GM12878 (cell line): ENCODE measurements around the gene IMP3. TPM values are rescaled to one million over a fixed set of nuclear protein-coding genes. Genes with fewer than 3 reads are reported as not detected.

ENCODE experiments used
- ATAC-seq: fragments of 200-7000 bp; cut with Tn5 transposase; 3 replicates; pipeline ENCODE4 v1.9.1; 2020; ENCODE audit warnings: mild to moderate bottlenecking, moderate library complexity
- BruUV-seq: library from RNA; stranded (reverse); fragments of 400-500 nt; replicated peaks from 2 replicates; lab custom pipeline; 2021; lab: Mats Ljungman, UMichigan
- CTCF ChIA-PET: fragments of 300-600 bp; sonication (Branson Sonifier 250); formaldehyde crosslinking; extraction: SDS; loops from one replicate; lab custom pipeline; 2021; ENCODE audit warnings: inconsistent platforms; lab: Yijun Ruan, JAX
- POLR2A ChIA-PET: fragments of 350-600 bp; formaldehyde crosslinking; extraction: SDS; loops from one replicate; lab custom pipeline; 2021; ENCODE audit warnings: inconsistent platforms; lab: Charles Lee
- RAD21 ChIA-PET: fragments of 300-600 bp; sonication (Branson Sonifier 250); formaldehyde crosslinking; loops from one replicate; lab custom pipeline; 2023; ENCODE audit warnings: antibody characterized with exemption; ENCODE audit not compliant: unreplicated experiment; lab: Charles Lee
- SMC1A ChIA-PET: fragments of 300-600 bp; sonication (Branson Sonifier 250); formaldehyde crosslinking; loops from one replicate; lab custom pipeline; 2023; ENCODE audit not compliant: unreplicated experiment, uncharacterized antibody; lab: Charles Lee
- DNase-seq: peaks from one replicate; pipeline ENCODE4 v3.0.0-alpha.2; 2011; ENCODE audit warnings: low read depth, low spot score
- FAIRE-seq: peaks from 3 replicates; lab custom pipeline; 2011; peaks lifted over from hg19 to GRCh38; lab: Jason Lieb, UNC
- H2AFZ ChIP-seq: 2 replicates; pipeline ENCODE4 v1.6.0; 2011; ENCODE audit warnings: low read depth, low read length, control low read depth; ENCODE audit not compliant: control insufficient read depth
- H3K27ac ChIP-seq: 2 replicates; pipeline ENCODE4 v1.5.1; 2011; ENCODE audit warnings: control low read depth; ENCODE audit not compliant: control insufficient read depth, insufficient read depth
- H3K27me3 ChIP-seq, 2 experiments: replicated peaks in 1 of 2; 2 replicates each; pipeline versions ENCODE4 v1.6.0 to v1.6.1; 2011; ENCODE audit warnings: low read length in 1 of 2; ENCODE audit not compliant: control insufficient read depth in 2 of 2, insufficient read depth in 2 of 2
- H3K36me3 ChIP-seq, 2 experiments: 2 replicates each; pipeline ENCODE4 v1.5.1; 2011; ENCODE audit warnings: low read length in 1 of 2; ENCODE audit not compliant: control insufficient read depth in 2 of 2, insufficient read depth in 2 of 2
- H3K4me1 ChIP-seq: 2 replicates; pipeline ENCODE4 v1.6.1; 2011; ENCODE audit warnings: mild to moderate bottlenecking, low read length, moderate library complexity, mixed read lengths; ENCODE audit not compliant: control insufficient read depth, insufficient read depth
- H3K4me2 ChIP-seq: 2 replicates; pipeline ENCODE4 v1.6.0; 2011; ENCODE audit warnings: control low read depth; ENCODE audit not compliant: control insufficient read depth, insufficient read depth
- H3K4me3 ChIP-seq: fragments of 200-600 bp; sonication (generic); 2 replicates; pipeline ENCODE4 v1.5.1; 2016
- H3K79me2 ChIP-seq: 2 replicates; pipeline ENCODE4 v1.6.0; 2011; ENCODE audit warnings: low read length; ENCODE audit not compliant: control insufficient read depth, insufficient read depth
- H3K9ac ChIP-seq: 2 replicates; pipeline ENCODE4 v1.8.0; 2011; ENCODE audit warnings: low read length, control low read depth, mixed read lengths; ENCODE audit not compliant: control insufficient read depth, insufficient read depth
- H3K9me3 ChIP-seq: replicated peaks from 3 replicates; pipeline ENCODE4 v1.5.1; 2011; ENCODE audit warnings: mild to moderate bottlenecking, low read length; ENCODE audit not compliant: control insufficient read depth, insufficient read depth
- H4K20me1 ChIP-seq: 2 replicates; pipeline ENCODE4 v1.6.0; 2011; ENCODE audit not compliant: control insufficient read depth, insufficient read depth
- CTCF ChIP-seq, 3 experiments: IDR thresholded peaks in 2 of 3; conservative IDR thresholded peaks in 1 of 3; 2 replicates each; pipeline ENCODE4 v1.5.1; 2011; ENCODE audit warnings: low read depth in 3 of 3, low read length in 3 of 3, mild to moderate bottlenecking in 3 of 3, control low read depth in 2 of 3, moderate library complexity in 2 of 3, inconsistent platforms in 1 of 3, mixed read lengths in 1 of 3; ENCODE audit not compliant: control insufficient read depth in 2 of 3, insufficient read depth in 1 of 3; ENCODE audit errors: extremely low read depth in 1 of 3
- FOXM1 ChIP-seq: IDR thresholded peaks from 2 replicates; pipeline ENCODE4 v1.6.1; 2012; ENCODE audit warnings: low read depth, mild to moderate bottlenecking, inconsistent platforms, low read length, moderate library complexity
- IKZF2 ChIP-seq, 2 experiments: fragments of 450-650 bp; IDR thresholded peaks; 2 replicates each; pipeline ENCODE4 v1.6.1; 2017; ENCODE audit warnings: mild to moderate bottlenecking in 2 of 2, moderate library complexity in 2 of 2
- IRF5 ChIP-seq: fragments of 450-650 bp; IDR thresholded peaks from 2 replicates; pipeline ENCODE4 v1.6.1; 2017; ENCODE audit warnings: borderline replicate concordance
- JUNB ChIP-seq: IDR thresholded peaks from 2 replicates; pipeline ENCODE4 v1.6.1; 2016; ENCODE audit warnings: antibody characterized with exemption, mild to moderate bottlenecking
- LARP7 ChIP-seq: fragments of 450-650 bp; IDR thresholded peaks from 2 replicates; pipeline ENCODE4 v1.6.1; 2017; ENCODE audit warnings: mild to moderate bottlenecking
- MEF2B ChIP-seq: fragments of 450-650 bp; IDR thresholded peaks from 2 replicates; pipeline ENCODE4 v1.6.1; 2018; ENCODE audit warnings: mild to moderate bottlenecking, moderate library complexity; ENCODE audit not compliant: partially characterized antibody, poor library complexity, severe bottlenecking
- MTA3 ChIP-seq: IDR thresholded peaks from 2 replicates; pipeline ENCODE4 v1.6.1; 2012; ENCODE audit warnings: low read length, inconsistent platforms, borderline replicate concordance
- NFIC ChIP-seq: IDR thresholded peaks from 2 replicates; pipeline ENCODE4 v1.6.1; 2012; ENCODE audit warnings: low read depth, mild to moderate bottlenecking, inconsistent platforms, low read length, moderate library complexity
- RAD21 ChIP-seq: IDR thresholded peaks from 2 replicates; pipeline ENCODE4 v1.6.1; 2011; ENCODE audit warnings: mild to moderate bottlenecking, low read depth, low read length, moderate library complexity; ENCODE audit not compliant: insufficient read depth
- RAD51 ChIP-seq: fragments of 450-650 bp; IDR thresholded peaks from 2 replicates; pipeline ENCODE4 v1.6.1; 2016; ENCODE audit warnings: moderate library complexity, mild to moderate bottlenecking, inconsistent platforms
- SKIL ChIP-seq: fragments of 450-650 bp; IDR thresholded peaks from 2 replicates; pipeline ENCODE4 v1.6.1; 2017; ENCODE audit warnings: mild to moderate bottlenecking, low read depth, inconsistent platforms; ENCODE audit not compliant: poor library complexity, severe bottlenecking
- SMAD1 ChIP-seq: fragments of 450-650 bp; IDR thresholded peaks from 2 replicates; pipeline ENCODE4 v1.6.1; 2018; ENCODE audit warnings: mild to moderate bottlenecking, low read depth; ENCODE audit not compliant: partially characterized antibody
- SMC3 ChIP-seq: IDR thresholded peaks from 2 replicates; pipeline ENCODE4 v1.6.1; 2011; ENCODE audit warnings: low read length, improper control_type of control experiment, borderline replicate concordance
- SPI1 ChIP-seq: IDR thresholded peaks from 2 replicates; pipeline ENCODE4 v1.6.1; 2011; ENCODE audit warnings: low read depth, mild to moderate bottlenecking, low read length, moderate library complexity, borderline replicate concordance; ENCODE audit not compliant: insufficient read depth
- SREBF1 ChIP-seq: IDR thresholded peaks from 2 replicates; pipeline ENCODE4 v1.6.1; 2012; ENCODE audit warnings: mild to moderate bottlenecking, low read length
- ZZZ3 ChIP-seq: IDR thresholded peaks from 2 replicates; pipeline ENCODE4 v1.6.1; 2011; ENCODE audit warnings: low read depth; ENCODE audit not compliant: control insufficient read depth, insufficient read length
- WGBS: methylation state at CpG from one replicate; pipeline ENCODE4 v1.1.6; 2016; ENCODE audit warnings: low lambda C conversion rate; ENCODE audit not compliant: insufficient replicate concordance, insufficient coverage; ENCODE audit errors: missing lambda C conversion rate; 5-methylcytosine and 5-hydroxymethylcytosine counted together
- in situ Hi-C: fragments of 300-500 bp; cut with MboI; formaldehyde crosslinking; loops from 9 replicates; pipeline ENCODE4 v1.14.3; 2018; ENCODE audit warnings: mixed read lengths
- intact Hi-C: fragments of 100-400 bp; cut with micrococcal nuclease; formaldehyde crosslinking; loops from one replicate; pipeline ENCODE4 v1.14.2; 2022; ENCODE audit not compliant: unreplicated experiment
- polyA plus RNA-seq, 11 experiments: library from polyadenylated mRNA; depleted of rRNA in 4 of 11; unstranded in 6 of 11; stranded (reverse) in 5 of 11; fragments of >200 nt; fragmentation: Nextera tagmentation in 4 of 11; fragmentation: Illumina TruSeq in 1 of 11; extraction: Ambion mirVana in 4 of 11; extraction: Trizol in 1 of 11; gene quantifications; 1 replicate in 1 of 11; 2 replicates in 10 of 11; pipeline versions ENCODE4 v1.2.1 to v1.2.3, GENCODE V29; 2011 to 2016; ENCODE audit warnings: inconsistent platforms in 2 of 11, missing spikeins in 2 of 11, low read depth in 1 of 11
- total RNA-seq, 4 experiments: library from RNA; depleted of rRNA in 3 of 4; stranded (reverse); fragments of >200 nt in 3 of 4; fragmentation: Illumina TruSeq in 1 of 4; extraction: Trizol in 1 of 4; gene quantifications; 2 replicates each; pipeline versions ENCODE4 v1.2.1 to v1.2.3, GENCODE V29; 2013 to 2021

Gene IMP3
- total and polyA plus RNA-seq, 10 of the 15 experiments (the other 5 are each of a cell fraction or from before 2014, with no cell fraction given), result 13.3 to 208 (median 85.2) TPM

- in situ Hi-C loops, result no loop called here
- H3K9ac ChIP-seq, result peak overlapping the region; percentile 89
- ChIA-PET CTCF (interaction anchor here (0.6 to 5.5 kb wide), 24 partner anchors 8 to 277 kb away, joined by 3 to 86 read pairs (median 4); partner anchors contain the start of genes MAN2C1, SIN3A and SNUPN), SMC1A (interaction anchor here (0.7 to 3.9 kb wide), 17 partner anchors 10 to 273 kb away, joined by 3 to 27 read pairs (median 4); partner anchors contain the start of genes MAN2C1, SIN3A and SNUPN), RAD21 (interaction anchor here (0.6 to 5.1 kb wide), 15 partner anchors 10 to 611 kb away, joined by 3 to 69 read pairs (median 4); partner anchors contain the start of genes MAN2C1, SIN3A and SNUPN), POLR2A (interaction anchor here (0.5 to 5.0 kb wide), 15 partner anchors 11 to 694 kb away, joined by 3 to 110 read pairs (median 4); partner anchors contain the start of genes MAN2C1, PTPN9, SIN3A and SNUPN)
- no peaks in the 10 kb centered on the region for H3K4me1 ChIP-seq
- peak overlapping the region; percentile 88 for H2AFZ ChIP-seq
- H3K4me3 ChIP-seq, result peak overlapping the region; percentile 76
- H3K4me2 ChIP-seq, result peak overlapping the region; percentile 5
- WGBS, result under 1% methylated on average over 17 of the region's 17 CpGs
- ATAC-seq (peak; percentile 58), FAIRE-seq (no peak), DNase-seq (peak; percentile 52)
- H3K27ac ChIP-seq, result peak overlapping the region; percentile 75
- H4K20me1 ChIP-seq, result peaks cover 2% of the 10 kb centered on the region; the same call in 1 of the 2 replicates
- peaks cover 32% of the 10 kb centered on the region for H3K79me2 ChIP-seq
- no peaks in the 10 kb centered on the region; a peak in 1 of 4 replicates for H3K36me3 ChIP-seq
- intact Hi-C loops, result loop anchor here (1.0 to 10.0 kb wide), 5 partner anchors 15 to 706 kb away; partner anchors contain the start of genes COX5A, MAN2C1 and SNUPN
- TSS peak; percentile 95 for BruUV-seq
- H3K9me3 ChIP-seq, result no peaks in the 10 kb centered on the region
- H3K27me3 ChIP-seq, result no peaks in the 10 kb centered on the region
- TF ChIP-seq FOXM1, result no peak
- TF ChIP-seq CTCF (IDR thresholded peaks at IDR 0.05 in 2 of 3, conservative IDR thresholded peaks at IDR 0.05 in 1 of 3; ENCODE audit: control insufficient read depth in 2 of 3, extremely low read depth in 1 of 3, insufficient read depth in 1 of 3, low read depth in 3 of 3, low read length in 3 of 3), result peak; percentile 36 to 74 (median 43); a peak in 5 of 6 replicates
- TF ChIP-seq RAD51, result peak; percentile 16; the same call in 1 of the 2 replicates
- 0 out of 2 replicates have a peak, but pooled peaks have one; percentile 29 for TF ChIP-seq LARP7
- TF ChIP-seq SREBF1, result peak; percentile 37; the same call in 1 of the 2 replicates
- peak in 1 of 2 experiments; percentile 28; a peak in 1 of 4 replicates for TF ChIP-seq IKZF2 (IDR thresholded peaks at IDR 0.05)
- TF ChIP-seq RAD21, result peak; percentile 72
- TF ChIP-seq NFIC, result peak; percentile 26; the same call in 1 of the 2 replicates
- TF ChIP-seq SMC3, result peak; percentile 30; the same call in 1 of the 2 replicates
- TF ChIP-seq MEF2B, result no peak
- peak; percentile 34; the same call in 1 of the 2 replicates for TF ChIP-seq MTA3
- peak; percentile 12 for TF ChIP-seq SMAD1
- TF ChIP-seq JUNB, result 0 out of 2 replicates have a peak, but pooled peaks have one; percentile 21
- no peak for TF ChIP-seq SPI1
- peak; percentile 65 for TF ChIP-seq SKIL
- no peak for TF ChIP-seq ZZZ3
- TF ChIP-seq IRF5, result no peak
Observed at GRCh38 chr15:75640483-75641178, 607 bp upstream of the IMP3 start.
